GM13977 (cell line): ENCODE results near the gene BID.

Experiments used
- DNase-seq: peaks from one replicate; pipeline ENCODE4 v3.0.0; 2012; ENCODE audit warnings: low spot score
- CTCF ChIP-seq: IDR thresholded peaks from 2 replicates; pipeline ENCODE4 v1.5.1; 2012; ENCODE audit warnings: mild to moderate bottlenecking, control low read depth; ENCODE audit not compliant: insufficient read depth; ENCODE audit errors: extremely low read depth, missing control alignments
- in situ Hi-C: fragments of 300-500 bp; cut with MboI; formaldehyde crosslinking; loops from one replicate; pipeline ENCODE4 v1.12.0; 2022; ENCODE audit warnings: low sequenced_read_pairs, low pct_unique_long_range_greater_than_20kb, mixed read lengths, inconsistent platforms; ENCODE audit not compliant: unreplicated experiment

BID gene

DNA sequence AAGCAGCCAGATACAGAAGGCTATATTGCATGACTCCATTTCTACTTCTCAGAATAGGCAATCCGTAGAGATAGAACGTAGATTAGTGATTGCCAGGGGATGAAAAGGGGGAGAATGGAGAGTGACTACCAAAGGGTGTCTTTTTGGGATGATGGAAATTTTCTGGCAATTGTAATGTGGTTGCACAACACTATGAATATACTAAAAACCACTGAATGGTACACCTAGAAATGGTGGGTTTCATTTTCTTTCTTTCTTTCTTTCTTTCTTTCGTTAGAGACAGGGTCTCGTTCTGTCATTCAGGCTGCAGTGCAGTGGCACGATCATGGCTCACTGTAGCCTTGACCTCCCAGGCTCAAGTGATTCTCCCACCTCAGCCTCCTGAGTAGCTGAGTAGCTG is 54.4 kb downstream of the BID start:
- in situ Hi-C loops: no loop called here
- TF ChIP-seq CTCF: no peak

GRCh38 chr22:17717708-17718107 is 56.6 kb downstream of the BID start:
- DNase-seq: no peak
- in situ Hi-C loops: no loop called here
- TF ChIP-seq CTCF: no peak

More for the DNA sequence above, 54.4 kb downstream of the BID start:
- no peak for DNase-seq

DNA sequence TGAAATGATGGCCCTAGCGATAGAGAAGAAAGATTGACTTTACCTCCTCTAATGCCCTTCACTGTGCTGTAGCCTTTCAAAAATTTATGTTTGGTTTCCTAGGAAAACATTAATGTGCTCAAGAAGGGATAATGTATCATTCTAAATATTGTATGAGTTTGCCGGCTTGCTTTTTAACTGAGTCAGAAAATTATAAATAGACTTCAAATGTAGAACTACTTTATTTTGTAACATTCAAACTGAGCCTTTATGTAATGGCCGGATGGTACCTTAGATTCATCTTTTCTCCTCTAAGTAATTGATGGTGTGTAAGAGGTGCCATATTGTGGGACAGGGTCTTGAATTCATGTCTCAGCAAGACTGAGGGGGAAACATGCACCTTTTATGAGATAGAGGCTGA is 57.7 kb downstream of the BID start:
- in situ Hi-C loops: no loop called here
- TF ChIP-seq CTCF: no peak
- no peak for DNase-seq

DNA sequence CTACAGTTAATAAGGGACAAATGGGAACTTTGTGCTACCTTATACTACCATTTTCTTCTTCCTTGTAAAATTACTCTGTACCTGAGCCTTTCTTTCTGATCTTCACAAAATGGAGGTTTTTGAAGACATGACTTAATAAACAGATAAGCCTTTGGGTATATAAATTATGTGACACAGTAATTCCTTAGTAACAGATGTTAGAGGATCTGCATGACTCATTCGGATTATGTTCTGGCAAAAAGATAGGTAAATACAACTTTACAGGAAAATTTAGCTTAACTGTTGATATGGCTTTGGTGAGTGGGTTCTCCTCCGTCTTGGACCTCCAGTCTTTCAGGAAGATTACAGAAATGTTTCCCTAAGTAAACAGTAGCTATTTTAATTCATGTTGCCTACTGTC is 61.8 kb downstream of the BID start:
- in situ Hi-C loops: no loop called here
- DNase-seq: no peak
- TF ChIP-seq CTCF: no peak

DNA sequence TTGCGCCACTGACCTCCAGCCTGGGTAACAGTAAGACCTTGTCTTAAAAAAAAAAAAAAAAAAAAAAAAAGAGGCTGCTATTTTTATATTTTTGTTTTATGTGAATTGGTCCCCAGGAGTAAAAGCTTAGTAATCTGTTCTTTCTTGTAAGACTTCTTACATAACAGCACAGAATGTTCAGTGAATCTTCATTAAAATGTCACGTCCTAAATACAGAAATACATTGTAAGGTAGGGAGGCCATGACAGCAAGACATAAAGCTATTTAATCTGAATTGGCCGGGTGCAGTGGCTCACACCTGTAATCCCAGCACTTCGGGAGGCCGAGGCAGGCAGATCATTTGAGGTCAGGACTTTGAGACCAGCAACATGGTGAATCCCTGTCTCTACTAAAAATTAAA is 64.2 kb downstream of the BID start:
- DNase-seq: no peak
- in situ Hi-C loops: no loop called here
- TF ChIP-seq CTCF: no peak

DNA sequence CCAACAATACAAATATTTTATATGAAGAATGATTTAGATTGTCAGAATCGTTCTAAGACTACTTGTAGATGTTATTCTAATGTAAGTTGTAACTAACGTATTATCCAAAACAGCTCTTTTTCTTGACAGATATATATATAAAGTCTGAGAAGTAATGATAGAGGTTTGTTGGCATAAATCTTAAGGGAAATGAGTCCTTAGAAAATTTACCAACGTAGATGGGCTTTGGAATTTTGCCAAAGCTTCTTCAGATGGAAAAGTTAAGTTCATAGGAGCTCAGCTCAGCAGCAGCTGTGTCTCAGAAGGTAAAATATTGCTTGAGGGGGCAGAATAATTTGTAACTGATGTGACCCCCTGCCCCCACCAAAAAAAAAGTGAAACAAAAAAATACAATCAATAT is 66.7 kb downstream of the BID start:
- TF ChIP-seq CTCF: no peak

GRCh38 chr22:17706947-17707346 is 67.3 kb downstream of the BID start:
- TF ChIP-seq CTCF: no peak
- in situ Hi-C loops: no loop called here
- DNase-seq: no peak

More for the DNA sequence above, 66.7 kb downstream of the BID start:
- DNase-seq: no peak
- in situ Hi-C loops: no loop called here
